ENCODE measurements around the gene GPR156.

The GPR156 gene

GRCh38 chr3:120119846-120120510, 165.0 kb downstream of the GPR156 start:
- Histone ChIP-seq H3K4me3 (no peak overlapping the region), H3K36me3 (no peaks in the 10 kb centered on the region), H3K4me1 (no peaks in the 10 kb centered on the region), H3K27ac (no peak overlapping the region), H3K27me3 (no peaks in the 10 kb centered on the region), H3K9me3 (peaks cover 0 to 11% (median 7%) of the 10 kb centered on the region in 3 donors)
- DNase-seq: no peak
- intact Hi-C loops (cut with DNase I; ENCODE audit: low total_unique reads): no loop called here
- no peak for TF ChIP-seq CTCF (IDR thresholded peaks at IDR 0.05)
